HG03575 (cell line): ENCODE measurements around the gene CDH18.
"Not testable (repeated sequence)": the region's sequence is repeated elsewhere in the genome, so short reads cannot be mapped to it uniquely, and the experiment has no call there.

Experiments used
- ATAC-seq: cut with Tn5 transposase; IDR thresholded peaks from one replicate; pipeline ENCODE4 v1.9.1; 2021; ENCODE audit not compliant: unreplicated experiment, insufficient number of reproducible peaks, low FRiP score; ENCODE audit errors: extremely low read depth

The CDH18 gene

DNA sequence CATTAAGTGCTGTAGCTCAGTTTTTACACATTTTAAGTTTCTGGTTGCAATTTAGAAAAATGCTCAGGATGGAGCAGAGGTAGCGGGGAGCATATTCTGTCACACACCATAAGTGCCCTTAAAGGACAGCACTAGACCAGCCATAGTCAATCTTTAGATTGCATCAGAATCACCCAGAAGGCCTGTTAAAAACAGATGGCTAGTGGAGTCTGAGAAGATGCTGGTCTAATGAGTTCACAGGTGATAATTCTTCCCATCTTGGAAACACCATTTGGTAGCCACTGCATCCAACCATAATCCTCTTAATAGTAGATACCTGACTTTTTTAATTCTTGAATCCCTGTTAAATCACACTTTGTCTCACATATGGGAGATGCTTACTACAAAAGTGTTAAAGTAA, 113.2 kb downstream of the CDH18 start:
- no peak for ATAC-seq

DNA sequence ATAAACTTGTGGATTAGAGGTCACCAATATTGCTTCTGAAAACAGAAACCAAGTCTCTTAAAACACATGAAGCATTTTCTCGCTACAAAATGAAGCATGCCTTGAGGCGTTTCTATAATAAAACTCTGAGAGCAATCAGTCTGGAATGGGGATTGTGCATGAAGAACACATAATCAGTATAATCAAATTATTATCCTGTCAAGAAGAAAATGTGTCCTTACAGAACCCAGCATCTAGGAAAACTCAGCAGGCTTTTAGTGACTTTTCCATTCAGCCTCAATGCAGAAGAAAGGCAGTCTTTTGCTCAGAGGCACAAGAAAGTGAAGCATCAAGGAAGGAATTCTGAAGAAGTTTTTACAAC, 121.9 kb downstream of the CDH18 start:
- no peak for ATAC-seq

DNA sequence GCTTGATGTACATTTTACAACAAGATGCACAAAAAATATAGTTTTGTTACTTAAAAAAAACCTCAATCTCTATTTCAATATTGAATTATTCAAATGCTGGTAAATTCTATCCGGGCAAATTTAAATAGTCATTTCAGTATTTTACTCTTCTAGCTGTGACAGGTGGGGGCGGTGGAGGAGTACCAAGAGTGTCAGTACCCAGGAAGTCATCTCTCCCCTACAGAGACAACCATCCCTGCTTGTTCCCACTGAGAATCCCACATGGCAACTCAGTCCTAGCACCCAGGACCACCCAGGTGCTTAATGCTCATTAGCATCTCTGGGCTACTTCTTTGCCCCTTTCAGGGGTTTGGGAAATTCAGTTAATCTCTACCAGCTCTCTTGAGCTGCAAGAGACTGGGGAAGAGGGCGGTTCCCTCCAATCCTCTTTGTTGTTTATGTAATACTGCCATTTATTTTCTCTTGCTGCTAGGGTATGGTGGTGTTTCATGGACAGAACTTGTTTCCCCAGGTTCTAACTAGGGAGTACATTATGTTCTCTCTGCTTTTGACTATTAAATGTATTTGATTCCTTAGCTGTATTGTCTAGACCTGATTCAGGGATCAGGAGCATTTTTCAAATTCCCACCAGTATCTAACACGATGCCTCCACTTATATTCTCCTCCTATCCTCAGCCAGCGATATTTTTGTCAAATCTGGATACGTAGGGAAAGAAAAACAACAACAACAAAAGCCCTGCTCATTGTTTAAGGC, 122.5 kb downstream of the CDH18 start:
- no peak for ATAC-seq

DNA sequence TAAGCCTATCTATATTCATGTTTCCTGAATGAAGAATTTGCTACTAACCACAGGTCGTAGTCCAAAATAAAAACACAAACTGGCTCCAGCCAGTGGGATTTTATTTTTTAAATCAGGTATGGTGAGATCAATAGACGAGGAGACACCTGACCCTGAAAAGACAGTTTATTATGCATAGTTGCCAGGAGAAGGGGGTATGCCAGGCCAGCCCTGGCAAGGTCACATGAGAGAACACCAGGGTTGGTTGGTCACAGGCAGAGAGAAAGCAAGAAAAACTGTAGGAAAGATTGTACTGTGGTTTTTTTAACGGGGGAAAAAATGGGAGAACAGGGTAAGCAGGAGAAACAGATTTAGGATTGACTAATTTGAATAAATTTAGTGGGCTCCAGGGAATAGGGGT, 125.3 kb downstream of the CDH18 start:
- ATAC-seq, result no peak

DNA sequence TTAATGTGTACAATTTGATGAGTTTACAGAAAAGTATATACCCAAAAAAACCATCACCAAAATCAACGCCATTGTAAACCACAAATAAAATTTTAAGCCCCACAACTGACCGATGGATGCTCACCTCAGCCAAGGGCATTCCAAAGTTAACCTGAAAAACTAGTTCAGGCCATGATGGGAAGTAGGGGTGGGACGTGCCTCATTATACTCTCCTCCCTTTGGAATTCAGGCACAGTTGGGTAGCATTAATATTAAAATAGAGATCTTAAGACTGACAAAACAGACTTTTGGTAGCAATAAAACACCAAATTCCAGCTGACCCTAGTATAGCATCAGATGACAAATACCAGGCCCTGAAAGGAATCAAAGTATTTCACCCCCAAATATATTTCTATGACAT, 129.0 kb downstream of the CDH18 start:
- ATAC-seq, result no peak

DNA sequence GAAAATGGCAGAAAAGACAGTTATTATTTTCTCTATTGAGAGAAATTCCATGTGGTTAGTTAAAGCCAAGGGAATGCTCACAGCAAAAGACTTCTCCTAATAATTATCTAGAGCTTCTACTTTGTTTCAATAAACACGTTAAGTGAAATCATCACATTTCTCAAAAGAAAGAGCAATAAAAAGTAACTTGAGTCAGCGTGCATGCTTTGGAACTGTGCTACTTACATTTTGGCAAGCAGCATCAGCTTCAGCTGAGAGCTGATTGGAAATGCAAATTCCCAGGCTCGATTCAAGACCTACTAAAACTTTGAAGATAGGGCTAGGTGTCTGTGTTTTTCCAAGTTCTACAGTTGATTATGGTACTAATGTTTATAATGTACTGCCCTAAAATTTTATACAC, 132.1 kb downstream of the CDH18 start:
- ATAC-seq, result no peak

DNA sequence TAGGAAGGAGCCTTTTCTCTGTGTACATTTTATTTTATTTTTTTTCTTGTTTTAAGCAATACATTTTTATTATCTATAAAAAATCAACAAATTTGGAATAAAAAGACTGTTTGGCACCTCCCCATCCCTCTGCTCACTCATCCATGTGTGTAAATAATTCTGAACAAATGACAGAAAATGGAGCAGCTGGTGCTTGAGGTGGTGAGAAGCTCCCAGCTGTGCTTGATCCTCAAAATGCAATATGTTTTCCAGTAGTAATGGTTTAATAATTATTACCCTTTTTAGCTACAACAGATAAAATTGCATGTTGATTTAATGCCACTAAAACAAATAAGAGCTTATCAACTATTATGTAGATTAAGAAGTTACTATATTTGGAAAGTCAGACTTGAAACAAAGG, 132.5 kb downstream of the CDH18 start:
- no peak for ATAC-seq

DNA sequence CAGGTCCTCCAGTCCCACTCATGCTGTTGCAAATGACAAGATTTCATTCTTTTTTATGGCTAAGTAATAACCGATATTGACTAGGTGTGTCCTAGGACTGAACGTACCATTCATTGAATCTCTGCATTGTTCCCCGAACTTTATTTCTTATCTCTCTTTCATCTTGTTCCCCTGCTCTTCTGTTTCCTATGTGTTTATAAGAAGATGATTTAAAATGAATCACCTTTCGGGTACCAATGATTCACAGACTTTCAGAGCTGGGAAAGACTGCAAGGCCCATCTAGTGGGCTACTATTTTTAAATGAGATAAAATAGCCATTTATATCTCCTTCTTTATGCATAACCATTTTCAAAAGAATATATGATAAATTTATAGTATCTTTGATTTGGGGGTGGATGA, 133.0 kb downstream of the CDH18 start:
- no peak for ATAC-seq

DNA sequence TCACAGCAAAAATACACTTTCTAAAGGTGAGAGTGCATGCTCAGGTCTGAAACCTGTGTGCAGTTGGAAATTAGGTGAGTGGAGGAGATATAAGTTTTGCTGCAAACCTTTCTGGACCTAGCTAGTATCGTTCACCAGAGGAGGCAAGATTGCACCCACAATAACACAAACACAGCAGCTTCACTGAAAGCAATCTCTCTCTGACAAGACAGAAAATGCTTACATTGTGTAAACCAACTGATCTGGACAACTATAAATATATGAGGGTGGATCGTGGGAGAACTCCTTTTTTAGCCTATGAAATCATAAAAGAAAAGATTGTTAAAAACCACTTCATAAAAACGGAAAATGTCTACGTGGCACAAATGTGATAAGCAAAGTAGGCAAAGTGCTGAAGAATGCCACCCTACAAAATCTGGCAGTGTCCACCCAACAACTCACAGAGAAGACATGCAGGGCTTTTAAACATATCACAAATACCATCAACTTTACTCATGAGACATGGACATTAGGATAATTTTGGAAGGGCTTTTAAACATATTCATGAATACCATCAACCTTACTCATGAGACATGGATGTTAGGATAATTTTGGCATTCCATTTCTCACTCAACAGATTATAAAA, 134.3 kb downstream of the CDH18 start:
- no peak for ATAC-seq

DNA sequence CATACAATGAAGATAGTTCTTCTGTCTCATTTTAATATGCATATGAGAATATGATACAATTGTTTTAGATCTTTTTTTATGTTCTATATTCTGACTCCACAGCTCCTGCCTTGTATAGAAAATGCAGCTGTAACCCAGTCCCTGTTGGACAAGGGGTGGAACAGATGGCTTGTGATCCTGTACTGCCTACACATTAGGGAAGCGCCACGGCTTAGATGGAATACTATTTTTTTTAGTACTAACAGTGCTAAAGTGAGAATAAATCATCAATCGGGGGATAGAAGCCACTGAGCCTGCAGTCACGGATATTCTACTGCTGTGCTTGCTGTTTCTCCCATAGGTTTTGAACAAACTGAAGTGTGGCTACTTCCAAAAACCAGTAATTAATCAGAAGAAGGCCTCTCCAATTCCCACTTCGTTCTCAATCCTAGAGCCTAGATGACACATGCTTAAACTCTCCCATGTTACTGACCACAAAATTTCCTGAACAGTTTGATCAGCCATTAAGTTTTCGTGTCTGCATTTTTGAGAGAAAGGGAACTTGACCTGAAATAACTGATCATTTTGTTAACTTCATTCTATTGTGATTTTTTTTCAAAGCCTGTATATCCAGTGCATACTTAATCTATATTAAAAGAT, 150.3 kb downstream of the CDH18 start:
- no peak for ATAC-seq

DNA sequence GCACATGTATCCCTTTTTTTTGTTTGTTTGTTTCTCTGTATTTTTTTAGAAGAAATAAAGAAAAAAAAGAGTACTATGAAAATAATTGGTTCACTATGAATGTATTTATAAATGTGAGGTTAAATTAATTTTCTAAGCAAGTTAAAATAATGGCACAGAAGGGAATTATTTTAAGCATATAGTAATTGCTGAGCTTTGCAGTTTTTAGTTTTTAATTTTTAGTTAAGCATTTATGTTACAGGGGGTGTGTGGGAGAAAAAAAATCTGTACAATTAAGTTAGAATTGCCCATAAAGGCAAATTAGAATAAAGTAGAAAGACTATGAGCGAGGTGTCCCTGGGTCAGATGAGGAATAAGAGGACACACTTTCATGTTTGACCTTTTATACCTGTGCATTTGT, 152.6 kb downstream of the CDH18 start:
- ATAC-seq, result no peak

DNA sequence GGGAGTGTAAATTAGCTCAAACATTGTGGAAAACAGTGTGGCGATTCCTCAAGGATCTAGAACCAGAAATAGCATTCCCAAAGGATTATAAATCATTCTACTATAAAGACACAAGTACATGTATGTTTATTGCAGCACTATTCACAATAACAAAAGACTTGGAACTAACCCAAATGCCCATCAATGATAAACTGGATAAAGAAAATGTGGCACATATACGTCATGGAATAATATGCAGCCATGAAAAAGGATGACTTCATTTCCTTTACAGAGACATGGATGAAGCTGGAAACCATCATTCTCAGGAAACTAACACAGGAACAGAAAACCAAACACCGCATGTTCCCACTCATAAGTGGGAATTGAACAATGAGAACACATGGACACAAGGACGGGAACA, 175.3 kb downstream of the CDH18 start:
- not testable (repeated sequence) for ATAC-seq

DNA sequence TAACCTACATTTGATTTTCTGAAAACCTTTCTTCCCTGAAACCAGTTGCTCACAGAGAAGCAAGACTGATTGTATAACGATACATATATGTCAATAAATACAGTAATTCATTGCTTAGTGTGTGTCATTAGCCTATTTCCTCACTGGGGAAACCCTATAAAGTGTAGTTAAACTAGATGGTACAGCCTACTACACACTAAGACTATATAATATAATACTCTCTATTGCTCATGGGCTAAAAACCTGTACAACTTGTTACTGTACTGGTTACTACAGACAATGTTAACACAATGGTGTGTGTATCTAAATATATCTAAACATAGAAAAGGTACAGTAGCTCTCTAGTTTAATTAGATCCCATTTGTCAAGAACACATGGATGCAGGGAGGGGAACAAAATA, 181.2 kb downstream of the CDH18 start:
- ATAC-seq, result no peak

DNA sequence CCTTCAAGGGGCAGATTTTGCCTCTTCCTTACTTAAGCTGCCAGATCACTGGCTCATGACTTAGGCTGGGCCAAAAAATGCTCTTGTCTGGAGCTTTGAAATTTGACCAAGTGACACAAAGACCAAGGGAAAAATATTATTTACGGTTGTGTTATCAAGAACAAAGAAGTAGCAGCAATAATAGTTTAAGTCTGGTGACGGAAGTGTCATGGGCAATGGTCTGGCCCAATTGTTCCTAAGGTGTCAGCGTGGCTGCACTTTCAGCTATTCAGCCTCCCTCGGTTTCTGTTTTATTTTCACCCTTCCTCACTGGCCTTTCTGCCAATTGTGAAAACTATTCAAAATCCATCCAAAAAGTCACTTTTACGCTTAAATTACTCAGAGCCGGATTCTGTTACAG, 185.3 kb downstream of the CDH18 start:
- ATAC-seq, result no peak

DNA sequence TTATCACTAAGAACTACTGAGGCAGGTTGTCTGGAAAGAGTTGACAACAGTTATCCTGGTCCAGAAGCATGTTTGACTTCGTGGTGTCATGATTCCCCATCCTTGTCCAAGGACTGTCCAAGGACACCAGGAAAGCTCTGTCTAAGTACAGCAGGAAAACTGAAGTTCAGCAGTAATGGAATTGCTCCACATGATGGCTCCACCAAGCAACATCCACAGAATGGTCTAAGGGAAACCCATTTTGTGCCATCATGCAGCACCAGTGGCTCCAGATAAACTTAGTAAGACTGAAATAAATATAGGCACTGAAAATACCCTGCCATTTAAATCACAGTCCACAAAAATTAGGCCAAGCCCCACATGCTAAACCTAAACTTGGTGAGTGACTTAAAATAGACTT, 192.8 kb downstream of the CDH18 start:
- ATAC-seq, result no peak

DNA sequence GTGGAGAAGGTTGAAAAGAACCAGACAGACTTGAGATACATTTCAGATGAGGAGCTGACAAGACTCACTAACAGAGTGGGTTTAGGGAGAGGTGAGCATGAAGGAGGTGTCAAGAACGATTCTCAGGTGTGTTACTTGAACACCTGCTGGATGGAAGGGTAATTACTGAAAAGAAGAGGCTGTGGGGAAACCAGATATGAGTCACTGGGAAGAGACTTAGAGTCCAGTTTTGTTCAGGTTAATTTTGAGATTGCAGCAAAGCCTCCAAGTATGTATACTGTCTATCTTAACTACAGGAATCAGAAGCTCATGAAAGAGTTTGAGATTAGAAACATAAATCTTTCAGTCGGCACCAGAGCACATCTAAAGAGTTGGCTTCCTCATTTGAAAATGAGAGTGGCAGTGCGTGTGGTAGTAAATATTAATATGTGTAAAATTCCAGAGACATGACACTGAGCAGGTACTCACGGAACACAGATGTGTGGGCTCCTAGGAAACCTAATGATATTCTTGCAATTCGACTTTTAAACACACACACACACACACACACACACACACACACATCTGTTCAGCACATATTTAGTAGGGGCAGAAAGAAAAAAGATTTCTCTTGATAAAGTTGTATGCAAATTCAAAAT, 197.1 kb downstream of the CDH18 start:
- ATAC-seq, result no peak

DNA sequence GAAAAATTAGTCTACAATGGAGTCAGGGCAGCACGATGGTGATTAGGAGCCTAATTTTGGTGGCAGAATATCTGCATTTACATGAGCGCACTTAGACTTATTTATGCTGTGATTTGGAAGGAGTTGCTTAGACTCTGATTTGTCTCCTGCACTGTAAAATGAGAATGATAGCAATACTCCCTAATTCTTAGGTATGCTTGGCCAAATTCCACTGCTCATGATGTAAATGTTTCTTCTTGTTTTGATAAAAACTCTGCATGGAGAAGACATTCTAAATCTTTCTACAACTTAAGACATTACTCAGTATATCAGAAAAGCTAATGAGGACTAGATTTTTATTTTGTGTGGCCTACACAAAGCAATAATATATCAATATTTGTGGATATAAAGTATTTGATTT, 205.4 kb downstream of the CDH18 start:
- no peak for ATAC-seq

DNA sequence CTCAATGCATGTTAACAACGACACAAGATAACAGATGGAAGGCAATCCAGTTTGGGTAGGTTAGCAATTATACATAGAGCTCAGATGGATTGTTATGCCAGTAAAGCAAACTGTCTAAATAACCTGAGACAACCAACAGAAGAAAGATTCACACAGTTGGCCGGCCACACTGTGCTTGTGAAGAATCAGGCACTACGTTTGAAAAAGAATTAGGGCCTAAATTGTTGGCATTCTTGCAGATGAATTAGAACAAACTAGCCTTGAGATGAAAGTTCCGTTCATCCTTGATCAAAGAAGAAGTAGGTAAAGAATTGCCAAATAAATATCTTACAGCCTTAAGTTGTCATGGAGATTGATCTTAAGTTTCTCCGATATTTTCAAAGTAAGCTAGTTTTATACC, 210.6 kb downstream of the CDH18 start:
- ATAC-seq, result no peak

DNA sequence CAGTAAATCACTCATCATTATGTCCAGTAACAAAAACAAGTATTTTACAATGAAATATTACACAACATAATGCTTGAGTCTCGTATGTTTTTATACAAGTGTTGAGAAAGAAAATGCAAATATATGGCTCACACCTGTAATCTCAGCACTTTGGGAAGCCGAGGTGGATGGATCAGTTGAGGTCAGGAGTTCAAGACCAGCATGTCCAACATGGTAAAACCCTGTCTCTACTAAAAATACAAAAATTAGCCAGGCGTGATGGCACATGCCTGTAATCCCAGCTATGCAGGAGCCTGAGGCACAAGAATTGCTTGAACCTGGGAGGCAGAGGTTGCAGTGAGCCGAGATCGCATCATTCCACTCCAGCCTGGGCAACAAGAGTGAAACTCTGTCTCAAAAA, 211.1 kb downstream of the CDH18 start:
- ATAC-seq, result not testable (repeated sequence)

DNA sequence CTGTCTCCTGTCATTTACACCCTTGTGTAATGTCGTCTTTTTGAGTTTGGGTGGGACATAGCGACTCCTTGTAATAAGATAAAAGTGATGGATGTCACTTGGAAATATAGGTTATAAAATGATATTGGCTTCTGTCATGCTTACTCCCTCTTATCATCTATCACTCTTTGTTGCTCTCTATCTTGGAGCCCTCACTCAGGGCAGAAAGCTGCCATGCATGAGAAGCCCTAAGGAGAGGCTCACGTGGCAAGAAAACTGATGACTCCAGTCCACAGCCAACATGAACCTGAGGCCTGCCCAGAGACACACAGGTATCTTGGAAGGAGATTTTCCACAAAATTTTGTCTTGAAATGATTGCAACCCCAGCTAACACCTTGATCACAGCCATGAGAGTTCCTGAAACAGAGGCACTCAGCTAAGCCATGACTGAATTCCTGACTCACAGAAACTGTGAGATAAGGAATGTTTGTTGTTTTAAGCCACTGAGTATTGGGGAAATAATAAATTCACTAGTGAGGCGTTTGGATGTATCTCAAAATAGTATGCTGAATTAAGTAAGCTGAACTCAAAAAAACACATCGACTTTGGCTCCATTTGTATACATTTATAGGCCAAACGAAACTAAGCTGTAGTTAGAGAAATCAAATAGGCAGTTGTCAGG, 216.7 kb downstream of the CDH18 start:
- no peak for ATAC-seq
